ENCODE results near the gene GUCY1B1. TPM values are rescaled to one million over a fixed set of nuclear protein-coding genes. Genes with fewer than 3 reads are reported as not detected.

The GUCY1B1 gene
- total and polyA plus RNA-seq, 4 donors, result 22.6 to 63.7 (median 51.4) TPM

DNA sequence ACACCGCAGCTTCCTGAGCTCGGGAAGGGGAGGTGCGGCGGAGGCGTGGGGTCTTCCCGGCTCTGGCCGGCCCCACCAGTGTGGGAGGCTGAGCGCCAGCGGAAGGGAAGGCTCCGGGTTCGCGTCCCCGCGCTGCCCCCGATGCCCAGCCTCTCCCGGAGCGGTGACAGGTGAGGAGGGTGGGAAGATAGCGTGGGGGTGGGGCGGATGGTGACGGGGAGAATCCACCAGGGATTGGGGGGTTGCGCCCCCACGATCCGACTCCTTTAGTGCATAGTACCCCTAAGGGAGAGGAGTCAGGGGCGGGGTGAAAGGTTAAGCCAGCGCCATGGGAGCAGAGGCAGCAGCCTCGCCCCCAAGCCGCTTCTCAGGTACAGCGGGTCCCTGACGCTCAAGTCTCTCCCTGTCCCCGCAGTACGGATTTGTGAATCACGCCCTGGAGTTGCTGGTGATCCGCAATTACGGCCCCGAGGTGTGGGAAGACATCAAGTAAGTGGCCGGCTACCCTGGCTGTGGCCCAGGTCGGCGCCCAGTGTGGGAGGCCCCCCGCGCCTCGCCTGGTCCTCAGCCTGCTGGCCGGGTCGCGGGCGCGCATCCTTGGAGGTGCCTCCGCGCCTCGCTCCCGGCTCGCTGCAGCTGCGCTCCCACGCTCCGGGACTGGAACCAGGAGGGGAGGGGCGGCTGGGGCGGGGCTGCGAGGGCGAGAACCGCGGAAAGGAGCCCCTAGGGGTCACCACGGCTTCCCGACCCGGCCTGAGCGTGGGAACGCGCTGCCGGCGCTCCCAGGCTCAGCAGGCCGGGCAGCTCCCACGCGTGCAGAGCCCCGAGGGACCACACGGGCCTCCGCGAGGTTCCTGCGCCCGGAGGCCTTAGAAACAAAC lies 791 bp downstream of the GUCY1B1 start:
- Histone ChIP-seq H3K9me3 (ENCODE audit: control insufficient read depth, insufficient read depth, low read length) (no peaks in the 10 kb centered on the region), H3K27ac (ENCODE audit: low read depth, low read length) (peak overlapping the region; percentile 79), H3K4me1 (ENCODE audit: control insufficient read depth, insufficient read depth, low read length) (peaks cover 10% of the 10 kb centered on the region), H3K4me3 (ENCODE audit: low read depth, low read length) (peak overlapping the region; percentile 64), H3K27me3 (ENCODE audit: control insufficient read depth, insufficient read depth, low read length) (no peaks in the 10 kb centered on the region), H3K36me3 (ENCODE audit: control insufficient read depth, insufficient read depth, low read length) (no peaks in the 10 kb centered on the region)
- 0% methylated on average over 72 of the region's 77 CpGs for WGBS (ENCODE audit: insufficient coverage)
- DNase-seq (ENCODE audit: low read depth in 4 of 6, low spot score in 6 of 6), result peak in 3 of 6 donors; percentile 30 to 80 (median 72)

DNA sequence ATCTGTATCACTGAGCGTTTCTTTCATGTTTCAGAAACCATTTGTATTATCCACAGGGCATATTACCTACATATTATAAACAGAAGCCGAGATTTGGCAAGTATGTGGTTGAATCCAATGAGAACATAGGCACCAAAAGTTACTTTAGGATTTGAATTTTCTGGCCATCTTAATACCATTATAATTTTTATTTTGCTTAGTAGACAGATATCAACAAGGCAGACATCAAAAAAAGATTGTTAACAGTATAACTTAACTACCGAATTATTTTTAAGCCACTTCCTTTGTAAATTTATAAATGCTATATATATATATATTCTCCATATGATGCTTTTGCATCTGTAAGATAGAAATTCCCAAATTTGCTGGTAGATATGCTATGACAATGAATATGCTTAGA lies 2.2 kb downstream of the GUCY1B1 start:
- WGBS (ENCODE audit: insufficient coverage), result no CpG with 5 or more reads among the region's 3 CpGs
- H3K27ac ChIP-seq (ENCODE audit: low read depth, low read length), result no peak overlapping the region

DNA sequence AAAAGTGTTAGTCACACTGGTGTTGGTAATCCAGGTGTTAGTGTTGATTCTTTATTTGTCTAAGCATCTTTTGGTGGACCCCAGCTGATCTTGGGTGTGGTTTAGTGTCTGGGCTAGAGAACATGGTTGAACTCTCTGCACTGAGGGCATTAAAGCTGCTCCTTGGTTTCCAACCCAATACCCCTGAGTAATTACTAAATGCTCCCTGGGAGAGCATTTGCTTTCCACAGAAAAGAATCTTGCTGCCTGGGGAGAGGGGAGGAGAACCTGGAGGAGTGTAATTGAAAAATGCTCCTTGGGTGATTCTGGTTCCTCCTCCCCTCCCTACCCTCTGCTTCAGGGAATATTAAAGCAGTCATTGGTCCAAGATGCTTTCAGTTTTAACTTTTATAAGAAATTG lies 3.1 kb downstream of the GUCY1B1 start:
- H3K4me3 ChIP-seq (ENCODE audit: low read depth, low read length), result no peak overlapping the region
- H3K9me3 ChIP-seq (ENCODE audit: control insufficient read depth, insufficient read depth, low read length), result no peaks in the 10 kb centered on the region
- peaks cover 10% of the 10 kb centered on the region for H3K4me1 ChIP-seq (ENCODE audit: control insufficient read depth, insufficient read depth, low read length)
- no peaks in the 10 kb centered on the region for H3K36me3 ChIP-seq (ENCODE audit: control insufficient read depth, insufficient read depth, low read length)
- H3K27me3 ChIP-seq (ENCODE audit: control insufficient read depth, insufficient read depth, low read length), result no peaks in the 10 kb centered on the region
- DNase-seq (ENCODE audit: low read depth in 4 of 6, low spot score in 6 of 6), result no peak
- H3K27ac ChIP-seq (ENCODE audit: low read depth, low read length), result no peak overlapping the region

More for the DNA sequence above, 2.2 kb downstream of the GUCY1B1 start:
- Histone ChIP-seq H3K9me3 (ENCODE audit: control insufficient read depth, insufficient read depth, low read length) (no peaks in the 10 kb centered on the region), H3K4me1 (ENCODE audit: control insufficient read depth, insufficient read depth, low read length) (peaks cover 10% of the 10 kb centered on the region), H3K36me3 (ENCODE audit: control insufficient read depth, insufficient read depth, low read length) (no peaks in the 10 kb centered on the region), H3K27me3 (ENCODE audit: control insufficient read depth, insufficient read depth, low read length) (no peaks in the 10 kb centered on the region), H3K4me3 (ENCODE audit: low read depth, low read length) (no peak overlapping the region)
- DNase-seq (ENCODE audit: low read depth in 4 of 6, low spot score in 6 of 6), result no peak

DNA sequence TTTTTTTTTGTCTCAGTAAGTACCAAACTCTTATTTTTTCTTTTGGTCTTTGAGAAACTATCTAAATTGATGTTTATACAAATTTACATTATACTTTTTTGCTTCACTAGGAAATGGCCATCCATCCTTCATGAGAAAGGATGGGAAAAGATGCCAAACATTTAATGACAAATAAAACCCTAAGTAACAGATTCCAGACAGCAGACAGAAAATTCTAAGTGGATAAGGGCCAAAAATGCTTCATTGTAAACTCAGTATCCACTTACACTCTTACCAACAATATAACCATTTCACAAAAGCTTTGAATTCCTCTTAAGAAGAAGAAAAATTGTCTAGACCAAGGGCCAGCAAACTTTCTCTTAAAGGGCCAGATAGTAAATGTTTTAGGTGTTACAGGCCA lies 3.5 kb downstream of the GUCY1B1 start:
- no peak overlapping the region for H3K4me3 ChIP-seq (ENCODE audit: low read depth, low read length)

DNA sequence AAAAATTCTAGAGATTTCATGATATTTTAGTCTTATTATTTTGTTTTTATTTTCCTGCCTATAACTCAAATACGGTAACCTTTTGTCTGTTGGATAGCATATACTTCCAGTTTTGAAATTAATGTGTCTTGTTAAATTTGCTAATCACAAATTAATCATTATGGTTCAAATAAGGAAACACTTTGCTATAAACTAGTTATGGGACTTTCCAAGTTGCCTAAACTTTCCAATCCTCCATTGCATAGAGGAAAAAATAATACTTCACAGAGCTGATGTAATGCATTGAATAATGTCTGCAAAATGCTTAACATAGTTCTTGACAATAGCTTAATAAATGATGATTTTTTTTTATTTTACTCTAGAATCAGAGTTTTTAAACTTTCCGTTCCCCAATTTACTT lies 4.7 kb downstream of the GUCY1B1 start:
- peaks cover 9% of the 10 kb centered on the region for H3K4me1 ChIP-seq (ENCODE audit: control insufficient read depth, insufficient read depth, low read length)
- H3K4me3 ChIP-seq (ENCODE audit: low read depth, low read length), result no peak overlapping the region
- H3K27ac ChIP-seq (ENCODE audit: low read depth, low read length), result no peak overlapping the region
- H3K27me3 ChIP-seq (ENCODE audit: control insufficient read depth, insufficient read depth, low read length), result no peaks in the 10 kb centered on the region
- DNase-seq (ENCODE audit: low read depth in 4 of 6, low spot score in 6 of 6), result no peak
- WGBS (ENCODE audit: insufficient coverage), result no CpG with 5 or more reads among the region's 2 CpGs
- H3K36me3 ChIP-seq (ENCODE audit: control insufficient read depth, insufficient read depth, low read length), result no peaks in the 10 kb centered on the region
- H3K9me3 ChIP-seq (ENCODE audit: control insufficient read depth, insufficient read depth, low read length), result no peaks in the 10 kb centered on the region

More for the DNA sequence above, 3.5 kb downstream of the GUCY1B1 start:
- no peak for DNase-seq (ENCODE audit: low read depth in 4 of 6, low spot score in 6 of 6)
- Histone ChIP-seq H3K9me3 (ENCODE audit: control insufficient read depth, insufficient read depth, low read length) (no peaks in the 10 kb centered on the region), H3K4me1 (ENCODE audit: control insufficient read depth, insufficient read depth, low read length) (peaks cover 10% of the 10 kb centered on the region), H3K36me3 (ENCODE audit: control insufficient read depth, insufficient read depth, low read length) (no peaks in the 10 kb centered on the region), H3K27me3 (ENCODE audit: control insufficient read depth, insufficient read depth, low read length) (no peaks in the 10 kb centered on the region), H3K27ac (ENCODE audit: low read depth, low read length) (no peak overlapping the region)

DNA sequence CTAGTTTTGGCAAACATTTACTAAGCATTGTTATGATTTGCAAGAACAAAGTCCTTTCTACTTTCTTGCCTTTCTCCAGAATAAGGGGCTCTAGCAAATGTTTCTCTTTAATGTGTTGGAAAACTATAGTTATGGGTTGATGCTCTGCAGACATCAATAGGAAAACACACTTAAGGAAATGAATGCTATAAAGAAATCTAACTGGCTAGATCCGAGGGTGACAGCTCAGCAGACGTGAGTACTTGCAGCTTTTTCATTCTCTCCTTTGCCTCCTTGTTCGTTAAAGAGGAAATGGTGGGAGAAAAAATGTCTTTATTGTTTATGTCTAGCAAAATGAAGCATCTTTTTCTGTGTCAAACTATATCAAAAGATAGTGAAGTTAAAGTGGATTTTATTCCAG lies 6.3 kb downstream of the GUCY1B1 start:
- WGBS (ENCODE audit: insufficient coverage), result 80% methylated on average over 2 of the region's 3 CpGs
- H3K9me3 ChIP-seq (ENCODE audit: control insufficient read depth, insufficient read depth, low read length), result no peaks in the 10 kb centered on the region
- no peak for DNase-seq (ENCODE audit: low read depth in 4 of 6, low spot score in 6 of 6)
- no peak overlapping the region for H3K4me3 ChIP-seq (ENCODE audit: low read depth, low read length)
- no peaks in the 10 kb centered on the region for H3K27me3 ChIP-seq (ENCODE audit: control insufficient read depth, insufficient read depth, low read length)
- no peak overlapping the region for H3K27ac ChIP-seq (ENCODE audit: low read depth, low read length)
- no peaks in the 10 kb centered on the region for H3K36me3 ChIP-seq (ENCODE audit: control insufficient read depth, insufficient read depth, low read length)
- no peaks in the 10 kb centered on the region for H3K4me1 ChIP-seq (ENCODE audit: control insufficient read depth, insufficient read depth, low read length)

DNA sequence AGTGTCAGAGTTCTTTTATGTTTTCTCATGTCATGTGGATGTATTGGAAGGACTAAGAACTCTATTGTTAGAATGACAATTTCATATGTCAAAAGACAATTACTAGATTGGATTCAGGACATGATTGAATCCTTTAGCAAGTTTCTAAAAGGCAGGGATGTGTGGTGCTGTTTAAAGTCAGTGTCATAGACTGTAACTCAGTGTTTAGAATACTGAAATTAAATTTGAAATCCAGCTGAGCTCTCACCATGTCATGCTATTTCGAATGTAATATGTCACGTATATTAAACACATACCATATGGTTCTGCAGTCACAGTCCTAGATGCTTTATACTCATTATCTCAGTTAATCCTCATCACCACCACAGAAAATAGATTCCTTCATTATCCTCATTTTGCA lies 7.8 kb downstream of the GUCY1B1 start:
- 62% methylated on average over 2 of the region's 2 CpGs for WGBS (ENCODE audit: insufficient coverage)
- Histone ChIP-seq H3K27ac (ENCODE audit: low read depth, low read length) (no peak overlapping the region), H3K27me3 (ENCODE audit: control insufficient read depth, insufficient read depth, low read length) (no peaks in the 10 kb centered on the region), H3K4me1 (ENCODE audit: control insufficient read depth, insufficient read depth, low read length) (no peaks in the 10 kb centered on the region), H3K9me3 (ENCODE audit: control insufficient read depth, insufficient read depth, low read length) (no peaks in the 10 kb centered on the region), H3K36me3 (ENCODE audit: control insufficient read depth, insufficient read depth, low read length) (no peaks in the 10 kb centered on the region), H3K4me3 (ENCODE audit: low read depth, low read length) (no peak overlapping the region)
- peak in 1 of 6 donors; percentile 83 for DNase-seq (ENCODE audit: low read depth in 4 of 6, low spot score in 6 of 6)

DNA sequence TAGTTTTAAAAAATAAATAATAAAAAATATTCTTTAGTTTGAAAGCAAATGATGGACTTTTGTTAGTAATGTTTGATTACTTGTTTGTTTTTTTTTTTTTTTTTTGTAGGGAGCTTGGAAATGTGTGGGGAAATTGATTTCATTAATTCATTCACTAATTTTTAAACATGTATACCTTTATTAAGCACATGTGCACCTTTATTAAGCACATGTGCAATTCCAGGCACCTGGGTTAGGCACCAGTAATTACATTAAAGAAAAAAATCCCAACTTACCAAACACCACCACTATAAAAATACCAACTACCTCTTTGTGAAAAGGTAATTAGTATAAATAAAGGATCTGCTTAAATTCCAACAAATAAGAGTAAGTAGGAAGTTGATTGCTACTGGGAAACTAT lies 9.5 kb downstream of the GUCY1B1 start:
- Histone ChIP-seq H3K36me3 (ENCODE audit: control insufficient read depth, insufficient read depth, low read length) (no peaks in the 10 kb centered on the region), H3K27ac (ENCODE audit: low read depth, low read length) (no peak overlapping the region), H3K9me3 (ENCODE audit: control insufficient read depth, insufficient read depth, low read length) (no peaks in the 10 kb centered on the region), H3K4me3 (ENCODE audit: low read depth, low read length) (no peak overlapping the region), H3K4me1 (ENCODE audit: control insufficient read depth, insufficient read depth, low read length) (no peaks in the 10 kb centered on the region), H3K27me3 (ENCODE audit: control insufficient read depth, insufficient read depth, low read length) (no peaks in the 10 kb centered on the region)
- DNase-seq (ENCODE audit: low read depth in 4 of 6, low spot score in 6 of 6), result no peak

DNA sequence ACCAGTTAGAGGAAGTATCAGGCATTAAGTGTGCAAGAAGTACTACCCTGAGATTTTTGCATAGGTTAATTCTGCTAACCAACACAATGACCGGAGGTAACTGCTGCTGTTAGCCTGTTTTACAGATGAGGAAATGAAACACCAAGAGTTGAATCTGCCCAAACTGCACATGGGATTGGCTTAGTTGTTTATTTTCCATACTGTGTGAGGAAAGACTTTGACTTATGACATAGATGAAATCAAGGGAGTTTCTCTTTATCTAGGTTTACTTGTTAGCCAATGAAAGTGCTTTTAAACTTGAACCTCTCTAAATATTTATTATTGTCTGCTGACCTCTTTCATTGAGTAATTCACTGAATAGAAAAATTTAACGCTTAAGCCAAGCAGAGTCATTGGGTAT lies 10.3 kb downstream of the GUCY1B1 start:
- Histone ChIP-seq H3K27me3 (ENCODE audit: control insufficient read depth, insufficient read depth, low read length) (no peaks in the 10 kb centered on the region), H3K4me3 (ENCODE audit: low read depth, low read length) (no peak overlapping the region), H3K4me1 (ENCODE audit: control insufficient read depth, insufficient read depth, low read length) (no peaks in the 10 kb centered on the region), H3K9me3 (ENCODE audit: control insufficient read depth, insufficient read depth, low read length) (no peaks in the 10 kb centered on the region), H3K36me3 (ENCODE audit: control insufficient read depth, insufficient read depth, low read length) (no peaks in the 10 kb centered on the region), H3K27ac (ENCODE audit: low read depth, low read length) (no peak overlapping the region)
- DNase-seq (ENCODE audit: low read depth in 4 of 6, low spot score in 6 of 6), result no peak
- WGBS (ENCODE audit: insufficient coverage), result 88% methylated on average over 1 of the region's 2 CpGs

DNA sequence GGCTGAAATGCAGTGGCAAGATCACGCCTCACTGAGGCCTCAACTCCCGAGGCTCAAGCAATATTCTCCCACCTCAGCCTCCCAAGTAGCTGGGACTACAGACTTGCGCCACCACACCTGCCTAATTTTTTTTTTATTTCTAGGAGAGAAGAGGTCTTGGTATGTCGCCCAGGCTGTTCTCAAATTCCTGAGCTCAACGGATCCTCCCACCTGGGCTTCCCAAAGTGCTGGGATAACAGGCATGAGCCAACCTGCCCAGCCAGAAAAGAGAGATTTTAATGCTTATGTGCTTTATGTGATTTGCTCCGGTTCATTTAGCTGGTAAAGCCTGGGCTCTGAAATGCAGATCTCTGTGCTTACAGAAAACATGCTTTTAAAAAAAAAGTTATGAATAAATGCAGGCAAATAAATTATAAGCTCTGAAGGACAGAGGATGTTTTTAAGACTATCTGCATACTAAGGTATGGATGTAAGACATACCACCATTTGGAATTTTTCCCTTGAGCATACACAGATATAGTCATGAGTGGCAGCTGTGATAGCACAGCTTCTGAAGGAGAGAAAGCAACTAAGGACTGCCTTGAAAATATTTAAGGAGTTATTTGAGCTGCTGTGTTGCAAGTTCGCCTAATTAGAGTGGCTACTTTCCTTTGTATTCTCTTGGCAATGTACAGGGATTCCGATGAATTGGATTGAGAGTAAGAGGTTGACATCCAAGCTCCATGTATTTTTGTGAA lies 13.8 kb downstream of the GUCY1B1 start:
- no peak overlapping the region for H3K27ac ChIP-seq (ENCODE audit: low read depth, low read length)
- H3K4me3 ChIP-seq (ENCODE audit: low read depth, low read length), result no peak overlapping the region
- H3K27me3 ChIP-seq (ENCODE audit: control insufficient read depth, insufficient read depth, low read length), result no peaks in the 10 kb centered on the region
- no peaks in the 10 kb centered on the region for H3K4me1 ChIP-seq (ENCODE audit: control insufficient read depth, insufficient read depth, low read length)
- WGBS (ENCODE audit: insufficient coverage), result 58% methylated on average over 2 of the region's 8 CpGs
- no peaks in the 10 kb centered on the region for H3K9me3 ChIP-seq (ENCODE audit: control insufficient read depth, insufficient read depth, low read length)
- peaks cover 3% of the 10 kb centered on the region for H3K36me3 ChIP-seq (ENCODE audit: control insufficient read depth, insufficient read depth, low read length)
- DNase-seq (ENCODE audit: low read depth in 4 of 6, low spot score in 6 of 6), result no peak
